ENCODE measurements around the gene CLTRN. TPM values are rescaled to one million over a fixed set of nuclear protein-coding genes. Genes with fewer than 3 reads are reported as not detected.

CLTRN gene
- total RNA-seq, 2 donors from 2014 or later = 0.31 to 0.53 TPM

DNA sequence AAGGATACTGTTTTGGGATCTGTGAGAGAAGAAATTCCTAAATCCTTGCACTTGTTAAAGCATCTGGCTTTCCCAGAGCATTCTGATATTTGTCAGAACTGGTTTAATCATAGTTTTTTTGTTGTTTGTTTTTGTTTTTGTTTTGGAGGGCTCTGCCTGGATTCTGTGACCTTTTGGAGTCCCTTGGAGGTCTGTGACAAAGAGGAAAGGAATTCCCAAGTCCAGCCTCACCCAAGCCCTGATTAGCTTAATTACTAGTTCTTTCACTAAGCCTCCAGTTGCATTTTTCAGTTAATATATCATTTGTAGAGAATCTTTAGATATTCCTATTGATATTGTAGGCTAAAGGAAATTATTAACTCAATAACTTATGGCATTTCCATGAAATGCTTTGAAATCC, 64.6 kb downstream of the CLTRN start:
- DNase-seq (no peak), ATAC-seq (no peak)
- intact Hi-C loops (cut with DNase I) = no loop called here

DNA sequence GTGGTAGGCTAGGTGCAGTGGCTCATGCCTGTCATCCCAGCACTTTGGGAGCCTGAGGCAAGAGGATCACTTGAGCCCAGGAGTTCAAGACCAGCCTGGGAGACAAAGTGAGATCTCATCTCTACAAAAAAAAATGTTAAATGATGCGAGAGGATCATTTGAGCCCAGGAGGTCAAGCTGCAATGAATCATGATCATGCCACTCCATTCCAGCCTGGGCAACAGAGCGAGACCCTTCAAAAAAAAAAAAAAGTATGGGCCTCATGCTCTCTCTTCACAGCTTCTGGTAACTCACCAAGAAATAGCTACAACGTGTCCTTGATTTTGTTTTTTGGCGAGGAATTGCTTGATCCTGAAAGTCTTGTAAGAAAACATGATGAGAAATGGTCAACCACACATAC, 65.1 kb downstream of the CLTRN start:
- DNase-seq = no peak
- intact Hi-C loops (cut with DNase I) = no loop called here
- ATAC-seq = no peak

DNA sequence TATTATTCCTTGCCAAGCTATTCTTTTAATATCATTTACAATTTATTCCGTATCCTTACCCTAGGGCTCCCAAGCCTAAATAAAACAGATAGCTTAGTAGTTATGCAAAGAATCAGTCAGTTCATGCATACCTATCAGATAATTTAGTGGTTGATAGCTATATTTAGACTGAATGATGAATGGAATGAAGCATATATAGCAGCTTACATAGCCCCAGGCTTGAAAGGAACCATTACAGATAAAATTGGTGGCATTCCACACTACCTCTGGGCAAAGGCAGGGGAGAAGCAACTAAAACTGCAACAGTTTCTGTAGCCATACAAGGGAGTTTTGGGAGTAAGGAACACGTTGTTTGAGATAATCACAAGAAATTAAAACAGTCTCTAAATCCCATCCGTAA, 66.6 kb downstream of the CLTRN start:
- intact Hi-C loops (cut with DNase I) = no loop called here
- ATAC-seq = no peak

DNA sequence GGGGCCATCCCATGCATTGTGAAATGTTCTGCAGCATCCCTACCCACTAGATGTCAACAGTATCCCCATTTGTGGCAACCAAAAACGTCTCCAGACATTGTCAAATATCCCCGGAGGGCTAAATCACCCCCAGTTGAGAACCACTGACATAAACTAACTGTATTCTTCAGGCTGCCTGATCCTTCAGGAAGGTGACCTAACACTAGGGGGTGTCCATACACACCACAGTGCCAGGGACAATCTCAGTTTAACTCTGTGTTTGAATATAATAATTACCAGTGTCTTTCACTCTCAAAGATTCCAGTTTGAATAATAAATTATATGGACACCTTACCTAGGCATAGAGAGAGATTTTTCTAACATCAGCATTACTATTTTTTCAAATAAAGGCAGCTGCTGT, 70.2 kb downstream of the CLTRN start:
- intact Hi-C loops (cut with DNase I) = no loop called here
- DNase-seq (no peak), ATAC-seq (no peak)

More for the DNA sequence above, 66.6 kb downstream of the CLTRN start:
- DNase-seq = no peak

DNA sequence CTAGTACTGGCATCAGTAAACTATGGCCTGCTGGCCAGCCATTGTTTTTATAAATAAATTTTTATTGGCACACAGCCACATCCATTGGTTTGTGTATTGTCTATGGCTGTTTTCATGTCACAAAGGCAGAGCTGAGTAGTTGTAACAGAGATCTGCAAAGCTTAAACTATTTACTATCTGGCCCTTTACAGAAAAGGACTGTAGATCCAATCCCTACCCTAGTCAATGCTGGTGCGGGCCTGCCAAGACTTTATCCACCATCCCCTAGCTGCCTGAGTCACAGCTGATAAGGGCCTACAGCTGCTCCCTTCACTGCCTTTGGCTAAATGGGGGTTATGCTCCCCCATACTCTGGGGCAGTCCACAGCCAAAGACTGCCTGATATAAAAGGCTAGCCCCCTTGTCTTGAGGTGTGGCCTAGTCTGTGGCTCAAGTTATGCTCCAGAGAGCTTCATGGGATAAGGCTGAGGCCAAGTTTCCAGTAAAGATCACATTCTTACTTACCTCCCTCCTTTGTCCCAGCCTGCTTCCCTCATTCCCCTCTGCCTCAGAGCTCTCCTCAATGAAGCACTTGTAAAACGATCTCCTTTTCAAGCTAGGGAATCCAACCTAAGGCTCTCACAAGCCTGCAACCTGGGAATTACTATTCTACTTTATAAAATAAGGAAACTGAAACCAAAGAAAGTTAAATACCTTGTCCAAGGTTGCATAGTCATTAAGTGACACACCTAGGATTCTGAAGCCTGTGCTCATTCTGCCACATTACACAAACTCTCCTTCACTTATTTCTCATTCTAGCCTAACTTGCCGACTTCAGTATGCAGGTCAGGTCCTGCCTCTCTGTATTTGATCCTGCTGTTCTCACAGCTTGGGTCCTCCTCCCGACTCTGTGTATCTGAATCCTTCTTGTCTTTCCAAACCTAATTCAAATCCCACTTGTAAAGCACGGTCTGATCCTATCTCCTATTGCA, 84.5 kb downstream of the CLTRN start:
- peak; percentile 64 for DNase-seq
- ATAC-seq = peak; percentile 88 to 99
- intact Hi-C loops (cut with DNase I) = no loop called here

Other genes with a start within 250 kb of the CLTRN start
- gene PIR, start 171.5 kb downstream of the CLTRN start, total RNA-seq = 10 to 100 TPM in 1 of 2 donors, 1 to 10 TPM in 1; 8.7 to 14.8 TPM
- 10 to 100 TPM in 1 of 2 donors, 1 to 10 TPM in 1; 1.6 to 16.8 TPM for gene BMX, start 164.0 kb downstream of the CLTRN start, total RNA-seq
- gene ACE2, start 63.8 kb downstream of the CLTRN start, total RNA-seq = 10 to 100 TPM; 14.3 to 17.2 TPM
- gene CA5B, start 73.5 kb upstream of the CLTRN start, total RNA-seq = 10 to 100 TPM in 1 of 2 donors, 1 to 10 TPM in 1; 8.9 to 10.5 TPM
- 1 to 10 TPM; 7.1 to 7.2 TPM for gene ZRSR2, start 125.7 kb upstream of the CLTRN start, total RNA-seq
- 10 to 100 TPM; 83.4 to 92.8 TPM for gene AP1S2, start 190.0 kb upstream of the CLTRN start, total RNA-seq